Activated CD8-positive, alpha-beta T cell treated with anti-CD3 and anti-CD28 coated beads for 36 hours (primary cell): ENCODE results near the gene GPR25. TPM values are rescaled to one million over a fixed set of nuclear protein-coding genes. Genes with fewer than 3 reads are reported as not detected.

ENCODE experiments used
- ATAC-seq: fragments of 200-7000 bp; cut with Tn5 transposase; one replicate; pipeline ENCODE4 v1.10.0; 2021; ENCODE audit warnings: mild to moderate bottlenecking, moderate library complexity
- CTCF ChIA-PET: fragments of 350-600 bp; sonication (Branson Sonifier 250); formaldehyde crosslinking; loops from one replicate; lab custom pipeline; 2021; ENCODE audit warnings: antibody characterized with exemption; lab: Charles Lee
- POLR2A ChIA-PET: fragments of 350-600 bp; sonication (Branson Sonifier 250); formaldehyde crosslinking; loops from one replicate; lab custom pipeline; 2021; ENCODE audit warnings: antibody characterized with exemption; lab: Charles Lee
- DNase-seq: peaks from one replicate; pipeline ENCODE4 v3.0.0-alpha.2; 2020
- H3K27ac Mint-ChIP-seq: one replicate; pipeline ENCODE4 v1.8.0; 2021; ENCODE audit warnings: mild to moderate bottlenecking, mixed read lengths
- H3K27me3 Mint-ChIP-seq: one replicate; pipeline ENCODE4 v1.8.0; 2021; ENCODE audit warnings: mixed read lengths
- H3K36me3 Mint-ChIP-seq: one replicate; pipeline ENCODE4 v1.8.0; 2021; ENCODE audit warnings: low read depth, mixed read lengths
- H3K4me1 Mint-ChIP-seq: one replicate; pipeline ENCODE4 v1.8.0; 2021; ENCODE audit warnings: low read depth, mixed read lengths
- H3K4me3 Mint-ChIP-seq: one replicate; pipeline ENCODE4 v1.8.0; 2021; ENCODE audit warnings: mild to moderate bottlenecking, moderate library complexity, mixed read lengths
- H3K9me3 Mint-ChIP-seq: one replicate; pipeline ENCODE4 v1.8.0; 2021; ENCODE audit warnings: mixed read lengths
- intact Hi-C: fragments of 100-400 bp; cut with micrococcal nuclease; formaldehyde crosslinking; loops from one replicate; pipeline ENCODE4 v1.10.0; 2022
- total RNA-seq, 2 experiments: library from RNA; stranded (reverse); gene quantifications; one replicate each; pipeline ENCODE4 v1.2.3, GENCODE V29; 2021
- TF ChIP-seq, protein P1 (sequence below): fragments of 200-600 bp; IDR thresholded peaks from one replicate; pipeline ENCODE4 v1.8.0; 2022; ENCODE audit warnings: antibody characterized with exemption, mild to moderate bottlenecking

GPR25 gene
- total RNA-seq, 2 experiments from 2014 or later, result 0.29 to 0.34 TPM

DNA sequence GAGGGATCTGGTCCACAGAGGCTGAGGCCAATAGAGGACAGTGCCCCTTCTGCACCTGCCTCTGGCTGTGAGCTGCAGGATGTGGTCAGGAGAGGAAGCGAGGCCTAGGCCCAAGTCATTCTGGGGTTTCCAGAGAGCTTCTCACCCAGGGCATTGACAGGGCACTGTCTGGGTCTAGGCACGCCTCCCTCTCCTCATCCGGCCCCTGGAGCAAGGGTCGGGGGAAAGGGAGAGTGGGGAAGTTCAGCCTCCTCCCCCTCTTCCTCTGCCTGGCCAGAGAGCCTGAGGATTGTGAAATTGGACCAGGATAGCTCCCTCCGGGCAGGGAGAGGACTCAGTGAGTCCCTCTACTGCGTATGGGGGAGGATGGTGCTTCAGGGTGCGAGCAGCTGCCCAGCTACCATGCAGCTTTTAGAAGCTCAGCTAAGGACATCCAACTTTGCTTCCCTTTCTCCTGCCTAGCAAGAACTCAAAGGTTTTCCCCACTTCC, 15.6 kb downstream of the GPR25 start:
- TF ChIP-seq, protein P1, sequence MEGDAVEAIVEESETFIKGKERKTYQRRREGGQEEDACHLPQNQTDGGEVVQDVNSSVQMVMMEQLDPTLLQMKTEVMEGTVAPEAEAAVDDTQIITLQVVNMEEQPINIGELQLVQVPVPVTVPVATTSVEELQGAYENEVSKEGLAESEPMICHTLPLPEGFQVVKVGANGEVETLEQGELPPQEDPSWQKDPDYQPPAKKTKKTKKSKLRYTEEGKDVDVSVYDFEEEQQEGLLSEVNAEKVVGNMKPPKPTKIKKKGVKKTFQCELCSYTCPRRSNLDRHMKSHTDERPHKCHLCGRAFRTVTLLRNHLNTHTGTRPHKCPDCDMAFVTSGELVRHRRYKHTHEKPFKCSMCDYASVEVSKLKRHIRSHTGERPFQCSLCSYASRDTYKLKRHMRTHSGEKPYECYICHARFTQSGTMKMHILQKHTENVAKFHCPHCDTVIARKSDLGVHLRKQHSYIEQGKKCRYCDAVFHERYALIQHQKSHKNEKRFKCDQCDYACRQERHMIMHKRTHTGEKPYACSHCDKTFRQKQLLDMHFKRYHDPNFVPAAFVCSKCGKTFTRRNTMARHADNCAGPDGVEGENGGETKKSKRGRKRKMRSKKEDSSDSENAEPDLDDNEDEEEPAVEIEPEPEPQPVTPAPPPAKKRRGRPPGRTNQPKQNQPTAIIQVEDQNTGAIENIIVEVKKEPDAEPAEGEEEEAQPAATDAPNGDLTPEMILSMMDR, result no peak
- intact Hi-C loops, result loop anchor here (2.0 kb wide), 1 partner anchor 16 kb away; no protein-coding TSS in a partner anchor
- Mint-ChIP-seq H3K4me3 (peak overlapping the region; percentile 29), H3K27me3 (peaks cover 26% of the 10 kb centered on the region), H3K36me3 (no peaks in the 10 kb centered on the region), H3K9me3 (no peaks in the 10 kb centered on the region), H3K4me1 (peaks cover 58% of the 10 kb centered on the region), H3K27ac (no peak overlapping the region)
- ATAC-seq (peak; percentile 88), DNase-seq (peak; percentile 86)
- ChIA-PET CTCF (interaction anchor here (0.8 to 2.2 kb wide), 9 partner anchors 9 to 266 kb away, joined by 3 to 6 read pairs (median 5); partner anchors contain the start of gene KIF21B), POLR2A (interaction anchor here (1.0 to 2.6 kb wide), 7 partner anchors 9 to 59 kb away, joined by 3 to 29 read pairs (median 7); no protein-coding TSS in a partner anchor)

DNA sequence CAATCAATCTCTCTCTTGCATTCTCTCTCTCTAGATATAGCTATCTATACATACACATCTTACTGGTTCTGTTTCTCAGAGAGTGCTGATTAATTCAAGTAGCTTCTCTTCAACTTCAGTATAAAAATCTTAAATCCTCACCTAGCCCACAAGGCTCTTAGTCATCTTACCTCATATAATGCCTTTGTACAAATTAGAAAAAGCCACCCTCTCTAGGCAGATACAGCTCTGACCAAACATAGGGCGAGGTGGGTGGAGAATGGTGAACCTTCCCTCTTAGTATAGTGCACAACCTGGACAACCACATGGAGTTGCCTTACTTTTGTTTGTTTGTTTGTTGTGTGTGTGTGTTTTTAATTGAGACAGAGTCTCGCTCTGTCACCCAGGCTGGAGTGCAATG, 16.8 kb downstream of the GPR25 start:
- Mint-ChIP-seq H3K4me1 (peaks cover 58% of the 10 kb centered on the region), H3K27me3 (peaks cover 35% of the 10 kb centered on the region), H3K27ac (peak overlapping the region; percentile 39), H3K36me3 (no peaks in the 10 kb centered on the region), H3K4me3 (no peak overlapping the region), H3K9me3 (no peaks in the 10 kb centered on the region)
- ChIA-PET POLR2A (interaction anchor here (1.0 to 2.6 kb wide), 3 partner anchors 8 to 22 kb away, joined by 4 to 29 read pairs (median 4); no protein-coding TSS in a partner anchor), CTCF (interaction anchor here (0.7 to 2.2 kb wide), 9 partner anchors 9 to 224 kb away, joined by 3 to 6 read pairs (median 4); no protein-coding TSS in a partner anchor)
- peak; percentile 75 for ATAC-seq
- TF ChIP-seq, protein P1, result no peak
- DNase-seq, result peak; percentile 74
- intact Hi-C loops, result loop anchor here (2.0 kb wide), 1 partner anchor 15 kb away; no protein-coding TSS in a partner anchor

- TF ChIP-seq, protein P1, result no peak
- no peaks in the 10 kb centered on the region for H3K9me3 Mint-ChIP-seq
- POLR2A ChIA-PET, result interaction anchor here (0.8 to 2.6 kb wide), 3 partner anchors 11 to 152 kb away, joined by 4 to 29 read pairs (median 4); no protein-coding TSS in a partner anchor
- H3K4me1 Mint-ChIP-seq, result peaks cover 58% of the 10 kb centered on the region
- CTCF ChIA-PET, result interaction anchor here (0.7 to 1.4 kb wide), 5 partner anchors 10 to 23 kb away, joined by 3 to 6 read pairs (median 4); no protein-coding TSS in a partner anchor
- ATAC-seq, result no peak
- H3K27ac Mint-ChIP-seq, result no peak overlapping the region
- H3K36me3 Mint-ChIP-seq, result no peaks in the 10 kb centered on the region
- H3K4me3 Mint-ChIP-seq, result no peak overlapping the region
- peaks cover 35% of the 10 kb centered on the region for H3K27me3 Mint-ChIP-seq
- intact Hi-C loops, result no loop called here
- DNase-seq, result no peak
These were observed 17.2 kb downstream of the GPR25 start for GRCh38 chr1:200890027-200890426.

GRCh38 chr1:200890818-200891773, 18.3 kb downstream of the GPR25 start:
- H3K4me3 Mint-ChIP-seq, result peak overlapping the region; percentile 51
- peaks cover 35% of the 10 kb centered on the region for H3K27me3 Mint-ChIP-seq
- no peaks in the 10 kb centered on the region for H3K9me3 Mint-ChIP-seq
- no peaks in the 10 kb centered on the region for H3K36me3 Mint-ChIP-seq
- H3K4me1 Mint-ChIP-seq, result peaks cover 51% of the 10 kb centered on the region
- H3K27ac Mint-ChIP-seq, result no peak overlapping the region
- ChIA-PET CTCF (interaction anchor here (0.6 to 1.4 kb wide), 5 partner anchors 11 to 89 kb away, joined by 3 to 4 read pairs (median 4); no protein-coding TSS in a partner anchor), POLR2A (interaction anchor here (0.8 to 1.1 kb wide), 2 partner anchors 9 to 154 kb away, joined by 4 read pairs; no protein-coding TSS in a partner anchor)
- TF ChIP-seq, protein P1, result no peak
- intact Hi-C loops, result no loop called here
- peak; percentile 20 for DNase-seq
- no peak for ATAC-seq
